Neural cell (in vitro differentiated cells): Measurements from ENCODE around the gene ROS1. TPM values are rescaled to one million over a fixed set of nuclear protein-coding genes. Genes with fewer than 3 reads are reported as not detected.

Experiments used
- H2AFZ ChIP-seq: fragments of 200-600, 300-800 bp; sonication (generic), shearing (Covaris generic); 2 replicates; pipeline ENCODE4 v1.6.0; 2014; ENCODE audit warnings: low read depth, mild to moderate bottlenecking, antibody characterized with exemption, low read length, moderate library complexity
- H3F3A ChIP-seq: fragments of 200-600 bp; shearing (Covaris generic); 2 replicates; pipeline ENCODE4 v1.6.1; 2016; ENCODE audit warnings: mild to moderate bottlenecking, moderate library complexity, mixed read lengths, antibody characterized with exemption, low read length; ENCODE audit not compliant: insufficient read depth, poor library complexity, severe bottlenecking
- H3K27ac ChIP-seq: fragments of 200-600, 300-800 bp; sonication (generic), shearing (Covaris generic); 2 replicates; pipeline ENCODE4 v1.5.1; 2014; ENCODE audit warnings: mild to moderate bottlenecking, low read length, moderate library complexity
- H3K27me3 ChIP-seq: fragments of 300-800, 200-600 bp; sonication (generic), shearing (Covaris generic); 2 replicates; pipeline ENCODE4 v1.6.0; 2014; ENCODE audit warnings: mild to moderate bottlenecking, low read depth, low read length, moderate library complexity; ENCODE audit not compliant: insufficient read depth
- H3K36me3 ChIP-seq: fragments of 300-800, 200-600 bp; sonication (generic), shearing (Covaris generic); 2 replicates; pipeline ENCODE4 v1.5.1; 2014; ENCODE audit warnings: mild to moderate bottlenecking, antibody characterized with exemption, low read length, moderate library complexity; ENCODE audit not compliant: insufficient read depth
- H3K4me2 ChIP-seq: fragments of 300-800, 200-600 bp; sonication (generic), shearing (Covaris generic); 2 replicates; pipeline ENCODE4 v1.6.0; 2014; ENCODE audit warnings: mild to moderate bottlenecking, low read length
- H3K4me3 ChIP-seq: fragments of 300-800, 200-600 bp; sonication (generic), shearing (Covaris generic); 2 replicates; pipeline ENCODE4 v1.5.1; 2014; ENCODE audit warnings: mild to moderate bottlenecking, low read length, moderate library complexity
- H3K79me2 ChIP-seq: fragments of 200-600 bp; shearing (Covaris generic); replicated peaks from 2 replicates; pipeline ENCODE4 v1.6.0; 2014; ENCODE audit warnings: mild to moderate bottlenecking, low read length, moderate library complexity; ENCODE audit not compliant: insufficient read depth
- H3K9ac ChIP-seq: fragments of 300-800, 200-600 bp; sonication (generic), shearing (Covaris generic); 2 replicates; pipeline ENCODE4 v1.6.1; 2016; ENCODE audit warnings: mild to moderate bottlenecking, low read length, mixed read lengths
- H3K9me2 ChIP-seq: fragments of 200-600 bp; shearing (Covaris generic); 2 replicates; pipeline ENCODE4 v1.6.1; 2016; ENCODE audit warnings: mild to moderate bottlenecking, low read length, mixed read lengths; ENCODE audit not compliant: insufficient read depth
- H3K9me3 ChIP-seq: fragments of 200-600, 300-800 bp; sonication (generic), shearing (Covaris generic); 2 replicates; pipeline ENCODE4 v1.6.1; 2016; ENCODE audit warnings: mild to moderate bottlenecking, mixed run types, low read length, moderate library complexity, mixed read lengths
- H4K20me1 ChIP-seq: fragments of 200-600 bp; shearing (Covaris generic); 2 replicates; pipeline ENCODE4 v1.6.1; 2016; ENCODE audit warnings: mild to moderate bottlenecking, mixed run types; ENCODE audit not compliant: insufficient read depth
- EP300 ChIP-seq: fragments of 450-650 bp; conservative IDR thresholded peaks from 2 replicates; pipeline ENCODE4 v1.6.1; 2014; ENCODE audit warnings: antibody characterized with exemption, mild to moderate bottlenecking, moderate library complexity; ENCODE audit not compliant: poor library complexity, severe bottlenecking
- EZH2 ChIP-seq: fragments of 200-600, 300-800 bp; shearing (Covaris generic), sonication (generic); IDR thresholded peaks from 2 replicates; pipeline ENCODE4 v1.6.1; 2014; ENCODE audit warnings: antibody characterized with exemption, low read length, borderline replicate concordance, mild to moderate bottlenecking; ENCODE audit not compliant: insufficient read depth, poor library complexity, severe bottlenecking
- MXI1 ChIP-seq: fragments of 450-650 bp; conservative IDR thresholded peaks from 2 replicates; pipeline ENCODE4 v1.6.1; 2014; ENCODE audit warnings: antibody characterized with exemption, mild to moderate bottlenecking; ENCODE audit not compliant: poor library complexity, severe bottlenecking
- POLR2AphosphoS5 ChIP-seq: IDR thresholded peaks from 2 replicates; pipeline ENCODE4 v1.6.1; 2012
- RAD21 ChIP-seq: fragments of 450-650 bp; conservative IDR thresholded peaks from 2 replicates; pipeline ENCODE4 v1.6.1; 2014; ENCODE audit warnings: antibody characterized with exemption, mild to moderate bottlenecking, moderate library complexity
- SMC3 ChIP-seq: fragments of 450-650 bp; conservative IDR thresholded peaks from 2 replicates; pipeline ENCODE4 v1.6.1; 2014; ENCODE audit warnings: antibody characterized with exemption, mild to moderate bottlenecking, moderate library complexity; ENCODE audit not compliant: poor library complexity
- TAF1 ChIP-seq: IDR thresholded peaks from 2 replicates; pipeline ENCODE4 v1.6.1; 2012; ENCODE audit warnings: low read depth
- polyA plus RNA-seq: library from polyadenylated mRNA; depleted of rRNA; stranded (reverse); fragments of >200 nt; gene quantifications from 2 replicates; pipeline ENCODE4 v1.2.3, GENCODE V29; 2014
- TF ChIP-seq, protein P1 (sequence below): fragments of 450-650 bp; IDR thresholded peaks from 2 replicates; pipeline ENCODE4 v1.5.1; 2014; ENCODE audit warnings: antibody characterized with exemption, mild to moderate bottlenecking, moderate library complexity; ENCODE audit not compliant: poor library complexity, severe bottlenecking
- TF ChIP-seq, protein P2 (sequence below): IDR thresholded peaks from 2 replicates; pipeline ENCODE4 v1.6.1; 2012; ENCODE audit warnings: borderline replicate concordance

The ROS1 gene
- polyA plus RNA-seq, 1 donor from 2014 or later = not detected

DNA sequence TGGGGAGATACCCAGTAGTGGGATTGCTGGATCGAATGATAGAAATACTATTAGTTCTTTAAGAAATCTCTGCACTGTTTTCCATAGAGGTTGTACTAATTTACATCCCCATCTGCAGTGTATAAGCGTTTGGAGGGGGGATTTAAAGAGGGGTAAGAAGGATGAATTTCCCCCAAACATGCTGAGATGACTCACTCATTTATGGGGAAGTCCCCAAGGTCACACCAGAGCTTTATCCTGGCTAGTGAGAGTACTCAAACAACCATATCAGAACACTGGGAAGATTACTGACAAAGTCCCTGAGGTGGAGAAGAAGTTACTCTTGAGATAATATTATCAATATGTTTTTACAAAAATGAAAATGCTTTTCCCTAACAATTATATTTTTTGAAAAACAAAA, 44.0 kb downstream of the ROS1 start:
- H3F3A ChIP-seq = no peaks in the 10 kb centered on the region
- no peaks in the 10 kb centered on the region for H3K9me3 ChIP-seq
- H3K27me3 ChIP-seq = no peaks in the 10 kb centered on the region
- no peak overlapping the region for H3K9ac ChIP-seq
- no peak overlapping the region for H2AFZ ChIP-seq
- H3K4me3 ChIP-seq = no peak overlapping the region
- H4K20me1 ChIP-seq = no peaks in the 10 kb centered on the region
- H3K9me2 ChIP-seq = no peaks in the 10 kb centered on the region
- TF ChIP-seq, protein P1, sequence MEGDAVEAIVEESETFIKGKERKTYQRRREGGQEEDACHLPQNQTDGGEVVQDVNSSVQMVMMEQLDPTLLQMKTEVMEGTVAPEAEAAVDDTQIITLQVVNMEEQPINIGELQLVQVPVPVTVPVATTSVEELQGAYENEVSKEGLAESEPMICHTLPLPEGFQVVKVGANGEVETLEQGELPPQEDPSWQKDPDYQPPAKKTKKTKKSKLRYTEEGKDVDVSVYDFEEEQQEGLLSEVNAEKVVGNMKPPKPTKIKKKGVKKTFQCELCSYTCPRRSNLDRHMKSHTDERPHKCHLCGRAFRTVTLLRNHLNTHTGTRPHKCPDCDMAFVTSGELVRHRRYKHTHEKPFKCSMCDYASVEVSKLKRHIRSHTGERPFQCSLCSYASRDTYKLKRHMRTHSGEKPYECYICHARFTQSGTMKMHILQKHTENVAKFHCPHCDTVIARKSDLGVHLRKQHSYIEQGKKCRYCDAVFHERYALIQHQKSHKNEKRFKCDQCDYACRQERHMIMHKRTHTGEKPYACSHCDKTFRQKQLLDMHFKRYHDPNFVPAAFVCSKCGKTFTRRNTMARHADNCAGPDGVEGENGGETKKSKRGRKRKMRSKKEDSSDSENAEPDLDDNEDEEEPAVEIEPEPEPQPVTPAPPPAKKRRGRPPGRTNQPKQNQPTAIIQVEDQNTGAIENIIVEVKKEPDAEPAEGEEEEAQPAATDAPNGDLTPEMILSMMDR = no peak
- TF ChIP-seq MXI1 (no peak), RAD21 (no peak), SMC3 (no peak), TAF1 (no peak), EZH2 (no peak), EP300 (no peak), POLR2AphosphoS5 (no peak)
- TF ChIP-seq, protein P2, sequence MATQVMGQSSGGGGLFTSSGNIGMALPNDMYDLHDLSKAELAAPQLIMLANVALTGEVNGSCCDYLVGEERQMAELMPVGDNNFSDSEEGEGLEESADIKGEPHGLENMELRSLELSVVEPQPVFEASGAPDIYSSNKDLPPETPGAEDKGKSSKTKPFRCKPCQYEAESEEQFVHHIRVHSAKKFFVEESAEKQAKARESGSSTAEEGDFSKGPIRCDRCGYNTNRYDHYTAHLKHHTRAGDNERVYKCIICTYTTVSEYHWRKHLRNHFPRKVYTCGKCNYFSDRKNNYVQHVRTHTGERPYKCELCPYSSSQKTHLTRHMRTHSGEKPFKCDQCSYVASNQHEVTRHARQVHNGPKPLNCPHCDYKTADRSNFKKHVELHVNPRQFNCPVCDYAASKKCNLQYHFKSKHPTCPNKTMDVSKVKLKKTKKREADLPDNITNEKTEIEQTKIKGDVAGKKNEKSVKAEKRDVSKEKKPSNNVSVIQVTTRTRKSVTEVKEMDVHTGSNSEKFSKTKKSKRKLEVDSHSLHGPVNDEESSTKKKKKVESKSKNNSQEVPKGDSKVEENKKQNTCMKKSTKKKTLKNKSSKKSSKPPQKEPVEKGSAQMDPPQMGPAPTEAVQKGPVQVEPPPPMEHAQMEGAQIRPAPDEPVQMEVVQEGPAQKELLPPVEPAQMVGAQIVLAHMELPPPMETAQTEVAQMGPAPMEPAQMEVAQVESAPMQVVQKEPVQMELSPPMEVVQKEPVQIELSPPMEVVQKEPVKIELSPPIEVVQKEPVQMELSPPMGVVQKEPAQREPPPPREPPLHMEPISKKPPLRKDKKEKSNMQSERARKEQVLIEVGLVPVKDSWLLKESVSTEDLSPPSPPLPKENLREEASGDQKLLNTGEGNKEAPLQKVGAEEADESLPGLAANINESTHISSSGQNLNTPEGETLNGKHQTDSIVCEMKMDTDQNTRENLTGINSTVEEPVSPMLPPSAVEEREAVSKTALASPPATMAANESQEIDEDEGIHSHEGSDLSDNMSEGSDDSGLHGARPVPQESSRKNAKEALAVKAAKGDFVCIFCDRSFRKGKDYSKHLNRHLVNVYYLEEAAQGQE = no peak
- no peak overlapping the region for H3K27ac ChIP-seq
- no peaks in the 10 kb centered on the region for H3K36me3 ChIP-seq
- H3K79me2 ChIP-seq = no peaks in the 10 kb centered on the region
- no peak overlapping the region for H3K4me2 ChIP-seq

DNA sequence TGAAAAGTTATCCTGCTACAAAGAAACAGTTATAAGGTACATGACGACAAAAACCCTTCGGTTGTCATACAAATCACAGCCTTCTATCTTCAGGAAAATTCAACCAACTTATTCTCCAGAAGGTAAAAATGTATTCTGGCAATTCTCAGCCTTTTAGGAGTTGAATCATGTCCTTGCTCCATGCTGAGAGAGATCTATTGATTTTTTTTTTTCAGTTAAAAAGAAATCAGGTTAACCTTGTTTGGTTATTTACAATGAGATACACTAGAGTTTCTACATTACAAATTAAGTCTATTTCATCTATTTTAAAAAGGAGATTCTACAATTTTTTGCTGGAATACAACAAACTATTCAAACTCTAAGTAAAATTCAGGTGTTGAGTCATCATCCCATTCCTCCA, 45.4 kb downstream of the ROS1 start:
- H3K9ac ChIP-seq = no peak overlapping the region
- no peaks in the 10 kb centered on the region for H3K9me3 ChIP-seq
- TF ChIP-seq POLR2AphosphoS5 = no peak
- TF ChIP-seq SMC3 = no peak
- TF ChIP-seq MXI1 = no peak
- TF ChIP-seq, protein P1 = no peak
- TF ChIP-seq RAD21 = no peak
- TF ChIP-seq EP300 = no peak
- H4K20me1 ChIP-seq = no peaks in the 10 kb centered on the region
- H3K4me3 ChIP-seq = no peak overlapping the region
- no peaks in the 10 kb centered on the region for H3K27me3 ChIP-seq
- no peak overlapping the region for H3K27ac ChIP-seq
- no peak overlapping the region for H3K4me2 ChIP-seq
- no peaks in the 10 kb centered on the region for H3F3A ChIP-seq
- no peaks in the 10 kb centered on the region for H3K9me2 ChIP-seq
- H2AFZ ChIP-seq = no peak overlapping the region
- no peaks in the 10 kb centered on the region for H3K36me3 ChIP-seq
- no peaks in the 10 kb centered on the region for H3K79me2 ChIP-seq
